K562 (cell line): ENCODE results near the gene CCNI. TPM values are rescaled to one million over a fixed set of nuclear protein-coding genes. Genes with fewer than 3 reads are reported as not detected.

Source experiments
- ATAC-seq: fragments of 200-7000 bp; cut with Tn5 transposase; 3 replicates; pipeline ENCODE4 v1.9.1; 2020; ENCODE audit warnings: moderate library complexity
- BruUV-seq: library from RNA; stranded (reverse); fragments of 400-500 nt; replicated peaks from 2 replicates; lab custom pipeline; 2021; lab: Mats Ljungman, UMichigan
- CTCF ChIA-PET: fragments of 300-600 bp; formaldehyde crosslinking; extraction: SDS; loops from one replicate; lab custom pipeline; 2021; ENCODE audit warnings: low intra/inter-chr PET ratio; lab: Yijun Ruan, JAX
- POLR2A ChIA-PET: fragments of 300-600, 350-650 bp; sonication (Branson Sonifier 250); formaldehyde crosslinking; extraction: SDS; loops from one replicate; lab custom pipeline; 2021; ENCODE audit warnings: antibody characterized with exemption, inconsistent platforms; lab: Yijun Ruan, JAX
- DNase-seq, 4 experiments: peaks; one replicate each; pipeline versions ENCODE4 v3.0.0 to v3.0.0-alpha.2; 2011 to 2018; ENCODE audit warnings: low spot score in 3 of 4, mixed read lengths in 3 of 4; ENCODE audit errors: extremely low read depth in 1 of 4
- FAIRE-seq: peaks from 2 replicates; lab custom pipeline; 2011; peaks lifted over from hg19 to GRCh38; lab: Jason Lieb, UNC
- H2AFZ ChIP-seq: 2 replicates; pipeline ENCODE4 v1.6.0; 2011; ENCODE audit warnings: low read depth, low read length, control low read depth, inconsistent platforms
- H3K27ac ChIP-seq: fragments of 200-600 bp; 3 replicates; pipeline ENCODE4 v1.8.0; 2011; ENCODE audit warnings: low read depth, mild to moderate bottlenecking, control low read depth, inconsistent platforms, low read length, moderate library complexity, mixed read lengths; ENCODE audit errors: extremely low read depth
- H3K27me3 ChIP-seq, 2 experiments: fragments of 300-600 bp in 1 of 2; 2 replicates in 1 of 2; 3 replicates in 1 of 2; pipeline versions ENCODE4 v1.6.0 to v1.8.0; 2011; ENCODE audit warnings: inconsistent platforms in 2 of 2, low read length in 2 of 2, mild to moderate bottlenecking in 1 of 2, mixed read lengths in 1 of 2, moderate library complexity in 1 of 2; ENCODE audit not compliant: control insufficient read depth in 2 of 2, insufficient read depth in 2 of 2
- H3K36me3 ChIP-seq: fragments of 300-600 bp; 3 replicates; pipeline ENCODE4 v1.8.0; 2011; ENCODE audit warnings: mild to moderate bottlenecking, low read length, inconsistent platforms; ENCODE audit not compliant: control insufficient read depth, insufficient read depth
- H3K4me1 ChIP-seq, 2 experiments: fragments of 200-600 bp in 1 of 2; replicated peaks in 1 of 2; 2 replicates in 1 of 2; 3 replicates in 1 of 2; pipeline versions ENCODE4 v1.5.1 to v1.8.0; 2011; ENCODE audit warnings: inconsistent platforms in 2 of 2, low read length in 2 of 2, mild to moderate bottlenecking in 1 of 2, mixed read lengths in 1 of 2, moderate library complexity in 1 of 2; ENCODE audit not compliant: control insufficient read depth in 2 of 2, insufficient read depth in 2 of 2
- H3K4me2 ChIP-seq: 2 replicates; pipeline ENCODE4 v1.6.1; 2011; ENCODE audit warnings: low read length, control low read depth, inconsistent platforms, mixed read lengths; ENCODE audit not compliant: insufficient read depth
- H3K4me3 ChIP-seq: fragments of 200-600 bp; sonication (generic), shearing (Covaris generic); 2 replicates; pipeline ENCODE4 v1.5.1; 2016; ENCODE audit warnings: control low read depth, inconsistent platforms
- H3K79me2 ChIP-seq: fragments of 200-600 bp; 3 replicates; pipeline ENCODE4 v1.8.0; 2011; ENCODE audit warnings: low read length, inconsistent platforms; ENCODE audit not compliant: control insufficient read depth, insufficient read depth
- H3K9ac ChIP-seq, 2 experiments: 2 replicates each; pipeline versions ENCODE4 v1.6.0 to v1.6.1; 2011; ENCODE audit warnings: low read depth in 2 of 2, low read length in 2 of 2, control low read depth in 1 of 2, inconsistent platforms in 1 of 2, mild to moderate bottlenecking in 1 of 2, mixed read lengths in 1 of 2; ENCODE audit not compliant: insufficient read depth in 1 of 2
- H3K9me1 ChIP-seq: one replicate; pipeline ENCODE4 v1.6.0; 2011; ENCODE audit warnings: inconsistent platforms, mild to moderate bottlenecking, low read length, moderate library complexity; ENCODE audit not compliant: control insufficient read depth, insufficient read depth
- H3K9me3 ChIP-seq: replicated peaks from 2 replicates; pipeline ENCODE4 v1.5.1; 2011; ENCODE audit warnings: low read depth, low read length, inconsistent platforms; ENCODE audit not compliant: control insufficient read depth, insufficient read depth
- H4K20me1 ChIP-seq: replicated peaks from 2 replicates; pipeline ENCODE4 v1.6.1; 2011; ENCODE audit warnings: low read length, inconsistent platforms, mixed read lengths; ENCODE audit not compliant: control insufficient read depth, insufficient read depth
- ATF1 ChIP-seq, 2 experiments: fragments of 450-650 bp in 1 of 2; IDR thresholded peaks; 2 replicates each; pipeline ENCODE4 v1.6.1; 2016; ENCODE audit warnings: missing compliant biosample characterization in 1 of 2, missing genetic modification characterization in 1 of 2
- CREM ChIP-seq: IDR thresholded peaks from 2 replicates; pipeline ENCODE4 v1.6.1; 2014; ENCODE audit warnings: antibody characterized with exemption, low read depth
- GATA2 ChIP-seq: sonication (generic); formaldehyde crosslinking; IDR thresholded peaks from 2 replicates; pipeline ENCODE4 v1.4.0; 2020; ENCODE audit warnings: mild to moderate bottlenecking, missing genetic modification reagents
- KHSRP ChIP-seq: fragments of 450-650 bp; IDR thresholded peaks from 2 replicates; pipeline ENCODE4 v1.6.1; 2017
- MTA1 ChIP-seq: fragments of 450-650 bp; IDR thresholded peaks from 2 replicates; pipeline ENCODE4 v1.6.1; 2017; ENCODE audit warnings: borderline replicate concordance
- NELFE ChIP-seq: IDR thresholded peaks from 2 replicates; pipeline ENCODE4 v1.6.1; 2011; ENCODE audit warnings: mild to moderate bottlenecking; ENCODE audit not compliant: insufficient read depth, insufficient read length
- POLR2B ChIP-seq: fragments of 450-650 bp; IDR thresholded peaks from 2 replicates; pipeline ENCODE4 v1.6.1; 2018; ENCODE audit warnings: low read depth; ENCODE audit not compliant: partially characterized antibody
- PTTG1 ChIP-seq: fragments of 450-650 bp; IDR thresholded peaks from 2 replicates; pipeline ENCODE4 v1.6.1; 2016; ENCODE audit warnings: low read depth, mild to moderate bottlenecking, missing genetic modification characterization, missing compliant biosample characterization
- SAP30 ChIP-seq: fragments of 200-600 bp; sonication (generic); IDR thresholded peaks from 2 replicates; pipeline ENCODE4 v1.6.1; 2012; ENCODE audit warnings: borderline replicate concordance, low read depth, mild to moderate bottlenecking, moderate library complexity, low read length, control low read depth, inconsistent platforms; ENCODE audit not compliant: insufficient read depth, poor library complexity, severe bottlenecking
- SPI1 ChIP-seq: IDR thresholded peaks from 2 replicates; pipeline ENCODE4 v1.6.1; 2011; ENCODE audit warnings: low read depth, low read length, control low read depth, borderline replicate concordance
- WGBS: fragments of 100-300 bp; shearing (Covaris generic); methylation state at CpG from one replicate; pipeline ENCODE4 v1.1.6; 2016; ENCODE audit warnings: low coverage, mixed read lengths; ENCODE audit not compliant: insufficient coverage; ENCODE audit errors: missing lambda C conversion rate; 5-methylcytosine and 5-hydroxymethylcytosine counted together
- in situ Hi-C: fragments of 300-500 bp; cut with MboI; formaldehyde crosslinking; loops from 4 replicates; pipeline ENCODE4 v1.15.0; 2018; ENCODE audit warnings: inconsistent platforms, mixed read lengths
- intact Hi-C: fragments of 100-400 bp; cut with micrococcal nuclease; formaldehyde crosslinking; loops from 2 replicates; pipeline ENCODE4 v1.14.2; 2022
- polyA plus RNA-seq, 8 experiments: library from polyadenylated mRNA; depleted of rRNA in 4 of 8; stranded (reverse) in 5 of 8; unstranded in 3 of 8; fragments of >200 nt; fragmentation: Nextera tagmentation in 2 of 8; fragmentation: Illumina TruSeq in 1 of 8; extraction: Ambion mirVana in 2 of 8; extraction: Trizol in 1 of 8; gene quantifications; 2 replicates each; pipeline versions ENCODE4 v1.2.1 to v1.2.3, GENCODE V29; 2011 to 2014; ENCODE audit warnings: inconsistent platforms in 1 of 8, missing spikeins in 1 of 8
- total RNA-seq, 7 experiments: library from RNA; depleted of rRNA in 6 of 7; stranded (reverse); fragments of >200 nt in 6 of 7; fragmentation: Illumina TruSeq in 2 of 7; extraction: Trizol in 2 of 7; gene quantifications; 2 replicates each; pipeline versions ENCODE4 v1.2.1 to v1.2.3, GENCODE V29; 2011 to 2021; ENCODE audit warnings: low replicate concordance in 1 of 7
- TF ChIP-seq, protein P1 (sequence below): sonication (generic); formaldehyde crosslinking; IDR thresholded peaks from 2 replicates; pipeline ENCODE4 v1.8.0; 2022; ENCODE audit warnings: missing genetic modification reagents, mild to moderate bottlenecking, borderline replicate concordance

CCNI gene
- total and polyA plus RNA-seq, 9 of the 15 experiments (the other 6 are each of a cell fraction or from before 2014, with no cell fraction given): 43.3 to 159 (median 98.5) TPM

DNA sequence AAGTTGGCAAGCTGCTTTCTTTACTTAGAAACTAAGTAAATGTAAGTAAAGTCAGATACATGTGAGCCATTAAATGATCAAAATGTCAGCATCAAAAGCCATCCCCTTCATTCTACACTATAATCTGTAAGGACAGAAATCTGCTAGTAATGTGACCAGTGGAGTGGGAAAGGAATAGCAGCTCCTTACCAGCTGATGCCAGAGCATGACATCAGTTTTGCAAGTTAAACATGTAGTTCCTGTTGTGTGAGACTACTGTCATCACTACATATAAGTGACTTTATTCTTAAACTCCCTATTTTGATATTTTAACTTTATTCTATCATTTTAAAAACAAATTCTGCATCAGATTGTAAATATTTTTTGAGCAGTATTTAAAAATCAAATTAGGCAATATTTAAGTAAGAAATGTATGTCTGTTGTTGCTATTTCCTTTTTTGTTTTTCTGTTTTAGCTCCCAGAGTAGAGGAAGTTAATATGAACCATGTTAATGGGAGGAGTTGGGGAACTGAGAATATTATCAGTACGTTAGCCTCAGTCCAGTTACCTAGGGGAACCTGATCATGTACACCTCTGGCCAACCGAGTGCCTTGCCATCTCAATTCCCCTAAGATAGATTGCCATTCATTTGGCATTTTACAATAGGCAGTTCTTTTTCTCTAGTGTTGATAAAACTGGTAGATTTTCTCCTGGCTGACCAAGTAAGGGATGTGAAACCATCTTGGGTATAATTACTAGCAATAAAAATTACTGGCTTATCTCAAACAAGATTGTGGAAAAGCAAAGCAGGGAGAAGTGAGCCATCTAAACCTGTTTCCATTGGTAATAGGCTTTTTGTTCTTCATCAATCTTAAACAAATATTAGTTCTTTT is 34.7 kb downstream of the CCNI start:
- H3K27me3 ChIP-seq: no peaks in the 10 kb centered on the region
- peaks cover 0 to 8% of the 10 kb centered on the region in 2 experiments; a peak in 2 of 5 replicates for H3K4me1 ChIP-seq
- no peaks in the 10 kb centered on the region for H4K20me1 ChIP-seq
- ChIA-PET POLR2A (no interaction called here), CTCF (no interaction called here)
- DNase-seq (no peak), FAIRE-seq (no peak)
- BruUV-seq: no TSS peak
- no peak overlapping the region for H3K4me2 ChIP-seq
- H3K4me3 ChIP-seq: no peak overlapping the region
- peaks cover 14% of the 10 kb centered on the region; the same call in 2 of the 3 replicates for H3K36me3 ChIP-seq
- no peaks in the 10 kb centered on the region for H3K79me2 ChIP-seq
- in situ Hi-C loops: loop anchor here (10.0 kb wide), 1 partner anchor 526 kb away; no protein-coding TSS in a partner anchor
- no peaks in the 10 kb centered on the region for H3K9me3 ChIP-seq
- intact Hi-C loops: loop anchor here (10.0 kb wide), 2 partner anchors 264 to 526 kb away; no protein-coding TSS in a partner anchor
- no peak for TF ChIP-seq POLR2B
- no peak for TF ChIP-seq KHSRP
- no peak for TF ChIP-seq ATF1 (CRISPR knock-in tag; IDR thresholded peaks at IDR 0.05)
- TF ChIP-seq ATF1 (tag; IDR thresholded peaks at IDR 0.05): no peak
- TF ChIP-seq GATA2 (CRISPR knock-in tag): no peak
- TF ChIP-seq, protein P1, sequence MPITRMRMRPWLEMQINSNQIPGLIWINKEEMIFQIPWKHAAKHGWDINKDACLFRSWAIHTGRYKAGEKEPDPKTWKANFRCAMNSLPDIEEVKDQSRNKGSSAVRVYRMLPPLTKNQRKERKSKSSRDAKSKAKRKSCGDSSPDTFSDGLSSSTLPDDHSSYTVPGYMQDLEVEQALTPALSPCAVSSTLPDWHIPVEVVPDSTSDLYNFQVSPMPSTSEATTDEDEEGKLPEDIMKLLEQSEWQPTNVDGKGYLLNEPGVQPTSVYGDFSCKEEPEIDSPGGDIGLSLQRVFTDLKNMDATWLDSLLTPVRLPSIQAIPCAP: no peak
- TF ChIP-seq CREM: no peak
- TF ChIP-seq SPI1: no peak
- no peak for TF ChIP-seq SAP30
- TF ChIP-seq MTA1: no peak
- TF ChIP-seq PTTG1 (tag): no peak
- no peak for TF ChIP-seq NELFE
- TF ChIP-seq, all 486 proteins: peak for 0
- no peak overlapping the region for H3K9ac ChIP-seq
- H2AFZ ChIP-seq: no peak overlapping the region
- WGBS: 77% methylated on average over 2 of the region's 2 CpGs
- no peaks in the 10 kb centered on the region for H3K9me1 ChIP-seq
- H3K27ac ChIP-seq: no peak overlapping the region
- ATAC-seq: no peak
